A673 (cell line): ENCODE results near the gene CDC42EP3.

Source experiments
- EZH2 ChIP-seq: fragments of 200-600 bp; sonication (generic); IDR thresholded peaks from 2 replicates; pipeline ENCODE4 v1.6.1; 2017; ENCODE audit warnings: borderline replicate concordance, low read depth, mild to moderate bottlenecking, mixed read lengths, antibody characterized with exemption, low read length; ENCODE audit not compliant: poor library complexity, severe bottlenecking
- TF ChIP-seq, protein P1 (sequence below): fragments of 300-800, 200-600 bp; sonication (generic); conservative IDR thresholded peaks from 2 replicates; pipeline ENCODE4 v1.5.1; 2017; ENCODE audit warnings: low read depth, mild to moderate bottlenecking, antibody characterized with exemption, low read length, moderate library complexity, mixed read lengths

DNA sequence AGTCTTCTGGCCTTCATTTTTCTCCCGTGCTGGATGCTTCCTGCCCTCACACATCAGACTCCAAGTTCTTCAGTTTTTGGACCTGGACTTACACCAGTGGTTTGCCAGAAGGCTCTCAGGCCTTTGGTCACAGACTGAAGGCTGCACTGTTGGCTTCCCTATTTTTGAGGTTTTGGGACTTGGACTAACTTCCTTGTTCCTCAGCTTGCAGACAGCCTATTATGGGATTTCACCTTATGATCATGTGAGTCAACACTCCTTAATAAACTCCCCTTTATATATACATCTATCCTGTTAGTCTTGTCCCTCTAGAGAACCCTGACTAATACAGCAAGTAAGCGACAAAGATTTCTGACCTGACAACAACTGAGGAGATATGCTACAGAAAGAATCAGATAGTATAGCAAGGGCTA, 7.2 kb downstream of the CDC42EP3 start:
- TF ChIP-seq, protein P1, sequence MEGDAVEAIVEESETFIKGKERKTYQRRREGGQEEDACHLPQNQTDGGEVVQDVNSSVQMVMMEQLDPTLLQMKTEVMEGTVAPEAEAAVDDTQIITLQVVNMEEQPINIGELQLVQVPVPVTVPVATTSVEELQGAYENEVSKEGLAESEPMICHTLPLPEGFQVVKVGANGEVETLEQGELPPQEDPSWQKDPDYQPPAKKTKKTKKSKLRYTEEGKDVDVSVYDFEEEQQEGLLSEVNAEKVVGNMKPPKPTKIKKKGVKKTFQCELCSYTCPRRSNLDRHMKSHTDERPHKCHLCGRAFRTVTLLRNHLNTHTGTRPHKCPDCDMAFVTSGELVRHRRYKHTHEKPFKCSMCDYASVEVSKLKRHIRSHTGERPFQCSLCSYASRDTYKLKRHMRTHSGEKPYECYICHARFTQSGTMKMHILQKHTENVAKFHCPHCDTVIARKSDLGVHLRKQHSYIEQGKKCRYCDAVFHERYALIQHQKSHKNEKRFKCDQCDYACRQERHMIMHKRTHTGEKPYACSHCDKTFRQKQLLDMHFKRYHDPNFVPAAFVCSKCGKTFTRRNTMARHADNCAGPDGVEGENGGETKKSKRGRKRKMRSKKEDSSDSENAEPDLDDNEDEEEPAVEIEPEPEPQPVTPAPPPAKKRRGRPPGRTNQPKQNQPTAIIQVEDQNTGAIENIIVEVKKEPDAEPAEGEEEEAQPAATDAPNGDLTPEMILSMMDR, result no peak
- TF ChIP-seq EZH2, result no peak
